AG10803 (cell line): Measurements from ENCODE around the gene PBRM1.

Source experiments
- DNase-seq: peaks from one replicate; pipeline ENCODE4 v3.0.0; 2010; ENCODE audit warnings: low read depth
- H3K4me3 ChIP-seq: 2 replicates; pipeline ENCODE4 v1.5.1; 2011; ENCODE audit warnings: mild to moderate bottlenecking, low read length, control low read depth
- TF ChIP-seq, protein P1 (sequence below): conservative IDR thresholded peaks from 2 replicates; pipeline ENCODE4 v1.5.1; 2011; ENCODE audit warnings: mild to moderate bottlenecking, low read length, control low read depth, inconsistent platforms

Gene PBRM1

DNA sequence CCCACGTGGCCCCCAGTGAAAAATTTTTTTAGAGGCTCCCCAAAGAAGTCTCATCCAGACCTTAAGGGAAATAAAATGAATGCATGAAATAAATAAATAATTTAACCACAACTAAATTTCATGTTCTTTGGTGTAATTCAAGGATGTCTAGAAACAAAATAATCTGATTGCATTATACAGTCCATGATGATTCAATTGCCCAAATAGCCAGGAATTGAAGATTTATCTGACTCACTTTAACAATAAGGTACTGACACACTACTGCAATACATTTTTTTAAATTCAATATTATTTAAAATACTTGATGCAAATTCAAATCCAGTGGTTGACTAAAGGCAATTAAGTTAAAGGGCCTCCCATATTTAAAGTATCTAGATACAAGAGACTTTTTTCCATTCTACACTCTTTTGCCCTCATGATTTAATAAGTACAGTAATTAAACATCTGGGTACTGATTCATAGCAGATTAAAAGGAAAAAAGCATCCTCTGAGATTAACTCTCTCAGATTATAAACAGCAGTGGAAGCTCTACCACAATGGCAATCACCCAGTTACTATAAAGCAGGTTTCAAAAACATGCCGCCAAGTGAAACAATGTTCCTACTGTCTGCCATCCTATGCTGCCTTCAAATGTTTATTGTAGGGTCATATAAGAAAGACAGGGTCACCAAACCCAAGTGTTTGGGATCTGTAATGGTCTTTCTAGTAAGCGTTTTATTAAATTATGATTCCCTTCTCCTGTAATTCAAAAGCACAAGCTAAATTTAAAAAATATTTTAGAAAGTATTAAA lies 139.4 kb downstream of the PBRM1 start:
- DNase-seq, result peak; percentile 27
- TF ChIP-seq, protein P1, sequence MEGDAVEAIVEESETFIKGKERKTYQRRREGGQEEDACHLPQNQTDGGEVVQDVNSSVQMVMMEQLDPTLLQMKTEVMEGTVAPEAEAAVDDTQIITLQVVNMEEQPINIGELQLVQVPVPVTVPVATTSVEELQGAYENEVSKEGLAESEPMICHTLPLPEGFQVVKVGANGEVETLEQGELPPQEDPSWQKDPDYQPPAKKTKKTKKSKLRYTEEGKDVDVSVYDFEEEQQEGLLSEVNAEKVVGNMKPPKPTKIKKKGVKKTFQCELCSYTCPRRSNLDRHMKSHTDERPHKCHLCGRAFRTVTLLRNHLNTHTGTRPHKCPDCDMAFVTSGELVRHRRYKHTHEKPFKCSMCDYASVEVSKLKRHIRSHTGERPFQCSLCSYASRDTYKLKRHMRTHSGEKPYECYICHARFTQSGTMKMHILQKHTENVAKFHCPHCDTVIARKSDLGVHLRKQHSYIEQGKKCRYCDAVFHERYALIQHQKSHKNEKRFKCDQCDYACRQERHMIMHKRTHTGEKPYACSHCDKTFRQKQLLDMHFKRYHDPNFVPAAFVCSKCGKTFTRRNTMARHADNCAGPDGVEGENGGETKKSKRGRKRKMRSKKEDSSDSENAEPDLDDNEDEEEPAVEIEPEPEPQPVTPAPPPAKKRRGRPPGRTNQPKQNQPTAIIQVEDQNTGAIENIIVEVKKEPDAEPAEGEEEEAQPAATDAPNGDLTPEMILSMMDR, result no peak
- no peak overlapping the region for H3K4me3 ChIP-seq

DNA sequence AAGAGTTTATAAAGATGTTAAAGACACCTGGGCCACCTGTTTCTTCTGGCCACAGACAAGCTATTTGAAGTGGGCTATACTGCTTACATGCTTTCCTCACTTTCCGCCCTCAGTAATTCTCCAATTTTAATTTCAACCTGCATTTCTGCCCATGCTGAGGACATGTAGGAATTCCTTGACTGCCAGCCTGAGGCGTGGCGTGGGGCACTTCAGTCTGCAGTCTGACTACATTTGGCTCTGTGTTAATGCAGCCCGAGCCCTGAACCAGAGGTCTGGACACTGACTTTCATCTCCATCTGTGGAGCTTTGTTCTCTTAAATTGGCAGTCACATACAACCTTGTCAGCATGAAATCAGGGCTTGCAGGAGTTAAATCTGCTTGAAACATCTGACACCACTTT lies 140.8 kb downstream of the PBRM1 start:
- DNase-seq, result no peak
- no peak overlapping the region for H3K4me3 ChIP-seq
- TF ChIP-seq, protein P1, result no peak

DNA sequence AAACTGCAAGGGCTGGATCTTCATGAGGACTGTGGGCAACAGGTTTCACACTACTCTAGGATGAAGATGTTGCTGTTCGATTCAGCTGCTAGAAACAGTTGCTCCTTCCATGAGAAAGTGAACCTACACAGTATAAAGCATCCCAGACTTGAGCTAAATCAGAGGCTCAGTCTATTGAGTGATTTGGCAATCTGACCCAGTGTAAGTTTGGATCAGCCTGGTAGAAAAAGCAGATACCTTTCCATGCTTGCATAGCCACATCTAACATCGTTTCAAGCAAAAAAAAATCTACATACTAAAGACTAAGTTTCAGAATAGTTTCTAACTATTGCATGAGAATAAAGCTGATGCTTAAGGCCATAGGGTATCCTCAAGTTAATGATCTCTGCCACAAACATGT lies 144.7 kb downstream of the PBRM1 start:
- H3K4me3 ChIP-seq, result no peak overlapping the region
- DNase-seq, result no peak
- TF ChIP-seq, protein P1, result no peak

DNA sequence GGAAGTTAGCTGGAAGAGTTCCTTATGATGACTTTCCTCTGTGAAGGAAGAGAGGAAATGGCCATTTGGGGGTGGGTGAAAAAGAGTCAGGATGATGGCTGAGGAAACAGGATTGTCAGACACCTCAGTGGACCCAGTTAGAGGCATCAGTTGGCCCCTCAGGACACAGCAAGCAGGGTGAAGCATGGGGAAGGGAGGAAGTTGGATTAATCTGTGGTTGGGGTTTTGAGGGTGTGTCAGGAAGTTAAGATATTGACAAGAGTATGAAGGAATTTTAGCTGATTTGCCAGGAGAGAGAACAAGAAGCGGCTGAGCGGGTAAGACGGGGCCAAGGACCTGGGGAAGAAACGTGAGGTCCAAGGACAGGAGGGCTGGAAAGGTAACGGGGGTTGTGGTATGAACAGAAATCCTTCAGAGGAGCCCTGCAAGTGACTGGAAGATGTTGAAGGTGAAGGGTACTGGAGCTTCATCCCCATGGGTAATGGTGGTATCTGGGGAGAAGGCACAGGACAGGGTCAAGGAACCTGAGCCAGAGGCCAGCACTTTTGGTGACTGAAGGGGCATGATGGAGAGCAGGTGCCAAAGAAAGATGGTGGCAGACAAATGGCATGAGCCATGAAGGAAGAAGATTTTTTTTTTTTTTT lies 146.6 kb downstream of the PBRM1 start:
- no peak overlapping the region for H3K4me3 ChIP-seq
- TF ChIP-seq, protein P1, result no peak
- DNase-seq, result no peak

DNA sequence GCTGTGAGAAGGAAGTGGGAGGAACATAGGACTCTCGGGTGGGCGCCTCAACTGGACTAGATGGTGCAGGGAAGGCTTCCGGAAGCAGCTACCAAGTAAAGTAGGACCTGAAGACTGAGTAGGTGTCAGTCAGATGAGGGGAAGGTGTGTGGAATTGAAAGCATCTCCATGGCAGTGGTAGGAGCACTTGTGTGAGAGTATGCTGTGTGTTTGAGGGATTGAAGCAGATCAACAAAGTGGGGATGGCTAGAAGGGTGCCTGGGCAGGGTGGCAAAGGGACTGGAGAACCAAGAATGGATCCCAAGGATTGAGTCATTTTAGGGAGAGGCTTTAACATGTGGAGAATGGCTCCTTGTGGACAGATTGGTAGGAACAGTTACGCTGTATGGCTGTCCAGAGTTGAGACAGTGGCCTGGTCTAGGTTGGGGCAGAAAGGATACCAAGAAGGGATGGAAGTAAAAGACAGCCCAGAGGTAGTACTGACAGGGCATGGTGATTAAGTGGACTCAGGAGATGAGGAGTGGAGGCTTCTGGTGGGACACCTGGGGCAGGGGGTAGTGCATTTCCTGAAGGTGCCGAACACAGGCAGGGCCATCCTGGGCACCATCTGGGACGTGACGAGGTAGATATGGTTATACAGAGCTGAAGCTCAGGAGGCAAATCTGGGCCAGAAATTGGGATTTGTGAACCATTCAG lies 147.8 kb downstream of the PBRM1 start:
- TF ChIP-seq, protein P1, result no peak
- peak overlapping the region; percentile 88 for H3K4me3 ChIP-seq
- DNase-seq, result no peak

DNA sequence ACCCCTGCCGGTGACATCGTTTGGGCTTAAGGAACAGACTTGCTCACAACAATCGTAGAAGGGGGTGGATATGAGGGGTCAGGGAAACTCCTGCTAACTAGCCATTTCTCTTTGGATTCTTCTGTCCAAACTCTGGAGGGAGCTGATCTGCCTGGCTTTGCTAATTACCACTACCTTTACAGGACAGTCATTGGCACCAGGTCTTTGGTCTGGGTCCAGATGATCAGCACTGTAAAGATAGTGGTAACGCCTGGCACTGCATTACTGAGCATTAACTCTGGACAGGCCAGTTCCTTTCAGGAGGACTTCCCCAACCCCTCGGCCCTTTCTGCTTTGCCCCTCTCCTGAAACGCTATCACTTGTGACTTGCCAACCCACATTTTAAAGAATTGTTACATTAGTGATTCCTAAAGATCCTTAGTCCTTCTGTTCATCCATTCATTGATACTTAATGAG lies 148.5 kb downstream of the PBRM1 start:
- DNase-seq, result no peak
- peak overlapping the region; percentile 88 for H3K4me3 ChIP-seq
- TF ChIP-seq, protein P1, result peak; percentile 2; the same call in 1 of the 2 replicates
